G401 (cell line): Measurements from ENCODE around the gene GIT2. TPM values are rescaled to one million over a fixed set of nuclear protein-coding genes. Genes with fewer than 3 reads are reported as not detected.
"Not testable (repeated sequence)": the region's sequence is repeated elsewhere in the genome, so short reads cannot be mapped to it uniquely, and the experiment has no call there.

Experiments
- DNase-seq: peaks from one replicate; pipeline ENCODE4 v3.0.0-alpha.2; 2015; ENCODE audit warnings: low spot score
- in situ Hi-C: cut with HindIII; loops from 2 replicates; pipeline ENCODE4 v1.10.0; 2016; ENCODE audit warnings: low sequenced_read_pairs, mixed read lengths
- total RNA-seq: library from RNA; depleted of rRNA; stranded (reverse); fragments of >200 nt; shearing (Covaris generic); gene quantifications from 2 replicates; pipeline ENCODE4 v1.2.3, GENCODE V29; 2014

The GIT2 gene
- total RNA-seq, 1 experiment from 2014 or later = 21.1 TPM

DNA sequence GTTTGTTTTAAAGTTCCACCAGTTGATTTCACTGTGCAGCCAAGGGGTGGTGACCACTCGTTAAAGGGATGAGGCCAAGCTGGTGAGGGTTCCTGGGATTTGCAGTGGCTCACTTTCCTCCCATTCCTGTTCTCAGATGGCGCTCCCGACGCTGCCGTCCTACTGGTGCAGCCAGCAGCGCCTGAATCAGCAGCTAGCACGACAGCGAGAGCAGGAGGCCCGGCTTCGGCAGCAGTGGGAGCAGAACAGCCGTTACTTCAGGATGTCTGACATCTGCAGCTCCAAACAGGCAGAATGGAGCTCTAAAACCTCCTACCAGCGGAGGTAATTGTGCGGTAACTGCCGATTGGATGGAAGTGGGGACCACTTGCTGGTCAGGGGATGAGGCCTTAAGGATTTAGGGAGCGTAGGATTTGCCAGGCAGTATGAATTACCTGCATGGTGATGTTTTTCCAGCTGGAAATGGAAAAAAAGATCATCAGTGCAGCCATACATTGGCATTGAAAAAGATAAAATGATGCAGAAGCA lies 93.2 kb downstream of the GIT2 start:
- in situ Hi-C loops = no loop called here
- no peak for DNase-seq

DNA sequence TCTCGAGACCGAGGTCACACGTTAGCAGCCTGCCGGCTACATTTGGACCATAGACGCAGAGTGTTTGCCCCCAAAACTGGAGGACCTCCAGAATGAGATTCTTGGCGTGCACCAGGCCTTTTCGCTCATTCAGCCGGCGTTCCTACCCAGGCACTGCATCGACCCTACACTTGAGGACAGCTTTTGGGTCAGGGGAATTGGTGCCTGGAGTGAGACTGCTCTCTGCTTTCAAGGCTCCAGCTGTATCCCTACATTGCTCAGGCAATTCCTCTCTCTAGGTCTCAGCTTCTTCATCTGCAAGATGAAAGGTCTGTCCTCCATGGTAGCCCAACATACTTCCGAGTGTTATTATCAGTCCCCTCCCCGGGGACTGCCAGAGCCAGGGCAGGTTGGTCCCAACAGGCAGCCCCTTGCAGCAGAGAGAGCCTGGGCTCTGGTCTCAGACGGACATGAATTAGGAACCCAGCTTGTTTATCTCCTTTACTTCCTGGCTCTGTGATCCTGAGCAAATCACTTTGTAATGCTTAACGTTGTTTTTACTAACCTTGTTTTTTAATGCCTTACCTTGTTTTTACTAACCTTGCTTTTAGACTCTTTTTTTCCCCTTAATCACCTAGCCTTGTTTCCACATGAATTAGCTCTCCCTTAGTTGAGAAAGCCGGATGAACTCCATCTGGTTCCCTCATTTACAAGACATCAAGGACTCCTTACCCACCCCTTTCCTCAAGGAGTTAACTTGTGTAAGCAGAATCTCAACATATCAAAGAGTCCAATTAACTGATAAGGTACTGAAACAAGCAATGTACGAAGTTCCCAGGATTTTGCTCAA lies 95.2 kb downstream of the GIT2 start:
- DNase-seq = no peak
- in situ Hi-C loops = no loop called here

DNA sequence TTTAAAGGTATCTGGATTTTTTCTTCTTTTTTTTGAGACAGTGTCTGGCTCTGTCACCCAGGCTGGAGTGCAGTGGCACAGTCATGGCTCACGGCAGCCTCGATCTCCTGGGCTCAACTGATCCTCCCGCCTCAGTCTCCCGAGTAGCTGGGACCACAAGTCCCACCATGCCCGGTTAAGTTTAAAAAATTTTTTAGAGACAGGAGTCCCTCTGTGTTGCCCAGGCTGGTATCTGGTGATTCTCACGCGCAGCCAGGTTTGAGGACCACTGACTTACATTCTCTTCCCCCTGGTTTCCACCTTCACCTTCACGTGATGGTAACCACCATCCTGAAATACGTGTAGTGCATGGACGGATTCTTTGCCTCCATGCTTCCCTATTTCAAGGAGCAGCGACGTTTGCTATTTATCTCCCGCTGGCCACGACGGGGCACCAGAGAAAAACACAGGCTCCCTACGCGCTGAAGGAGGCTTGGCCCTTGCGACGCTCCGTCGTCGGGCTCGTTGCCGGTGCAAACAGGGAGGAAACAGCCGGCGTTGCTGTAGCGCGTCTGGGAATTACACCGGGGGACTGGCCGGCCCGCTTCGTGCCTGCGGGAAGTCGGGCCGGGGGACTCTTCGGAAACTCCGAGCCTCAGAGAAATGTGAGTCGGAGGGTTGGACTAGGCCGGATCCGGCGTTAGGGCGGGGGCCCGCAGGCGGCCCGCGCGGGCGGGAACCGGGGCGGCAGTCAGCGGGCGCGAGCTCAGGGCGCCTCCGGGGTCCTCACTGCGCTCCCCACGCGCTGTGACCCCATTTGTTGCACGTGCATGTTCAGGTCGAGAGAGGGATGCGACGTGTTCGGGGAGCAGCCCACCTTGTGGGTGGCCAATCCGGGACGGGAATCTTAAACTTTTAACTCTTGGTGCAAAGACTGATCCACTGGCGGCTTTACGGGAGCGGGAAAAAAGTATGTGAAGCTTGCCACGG lies 96.1 kb downstream of the GIT2 start, which contains the start of gene TCHP:
TCHP (plus strand) TSS at position 492 of the 969 bp plus-strand sequence. CDS start 2,753 bp downstream, outside the sequence.
- in situ Hi-C loops = no loop called here
- peak; percentile 85 for DNase-seq

DNA sequence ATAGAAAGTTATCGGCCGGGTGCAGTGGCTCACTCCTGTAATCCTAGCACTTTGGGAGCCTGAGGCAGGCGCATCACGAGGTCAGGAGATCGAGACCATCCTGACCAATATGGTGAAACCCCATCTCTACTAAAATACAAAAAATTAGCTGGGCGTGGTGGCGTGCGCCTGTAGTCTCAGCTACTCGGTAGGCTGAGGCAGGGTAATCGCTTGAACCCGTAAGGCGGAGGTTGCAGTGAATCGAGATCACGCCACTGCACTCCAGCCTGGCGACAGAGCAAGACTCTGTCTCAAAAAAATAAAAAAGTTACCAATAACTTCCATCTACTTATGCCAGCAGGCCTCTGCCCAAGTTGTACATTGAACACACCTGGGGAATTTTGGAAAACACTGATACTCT lies 96.8 kb downstream of the GIT2 start:
- DNase-seq, in situ Hi-C loops: not testable (repeated sequence)

DNA sequence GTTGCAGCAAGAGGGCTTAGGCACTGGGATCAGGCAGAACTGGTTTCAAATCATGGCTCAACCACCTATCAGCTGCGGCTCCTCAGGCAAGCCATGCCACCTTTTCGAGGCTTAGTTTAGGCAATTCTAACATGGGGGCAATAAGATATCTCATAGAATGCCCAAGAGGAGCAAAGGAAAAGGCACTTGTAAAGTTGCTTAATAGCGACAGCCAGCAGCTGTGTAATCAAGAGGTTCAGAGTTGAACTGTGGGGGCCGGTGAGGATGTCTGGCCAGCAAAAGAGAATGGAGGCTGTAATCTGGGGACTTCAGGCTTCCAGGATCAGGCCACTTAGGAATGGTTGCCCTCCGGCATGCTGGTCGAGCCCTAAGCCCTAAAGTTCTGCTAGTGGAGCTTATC lies 99.1 kb downstream of the GIT2 start:
- in situ Hi-C loops = no loop called here

DNA sequence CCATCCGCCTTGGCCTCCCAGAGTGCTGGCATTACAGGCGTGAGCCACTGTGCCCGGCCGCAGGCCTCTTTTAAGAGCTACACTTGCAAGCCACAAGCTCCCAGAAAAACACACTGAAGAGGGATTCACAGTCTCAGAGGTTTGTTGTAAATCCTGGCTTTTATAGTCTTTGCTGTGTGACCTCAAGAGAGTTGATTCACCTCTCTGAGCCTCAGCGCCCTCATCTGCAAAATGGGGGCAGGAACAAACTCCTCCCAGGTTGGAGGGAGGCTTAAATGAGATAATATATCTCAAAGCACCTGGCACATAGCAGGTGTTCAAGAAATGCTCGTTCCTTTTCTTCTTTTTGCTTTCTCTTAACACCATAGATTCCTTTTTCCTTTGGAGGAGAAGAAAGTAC lies 100.0 kb downstream of the GIT2 start:
- DNase-seq = no peak
- in situ Hi-C loops = no loop called here

More for the DNA sequence above, 99.1 kb downstream of the GIT2 start:
- no peak for DNase-seq

DNA sequence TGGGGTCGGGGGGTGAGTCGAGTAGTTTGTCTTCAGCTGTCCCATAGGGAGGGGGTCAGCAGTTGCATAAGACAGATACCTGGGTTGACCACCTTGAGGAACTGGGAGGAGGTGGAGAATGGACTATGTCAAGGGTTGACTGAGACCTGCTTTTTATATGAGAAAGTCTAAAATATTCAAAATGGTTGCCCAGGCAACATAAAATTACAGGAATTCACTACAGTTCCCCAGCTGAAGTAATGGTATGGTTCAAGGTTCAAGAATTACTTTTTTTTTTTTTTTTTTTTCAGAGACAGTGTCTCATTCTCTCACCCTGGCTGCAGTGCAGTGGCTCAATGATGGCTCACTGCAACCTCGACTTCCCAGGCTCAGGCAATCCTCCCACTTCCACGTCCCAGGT lies 101.2 kb downstream of the GIT2 start:
- in situ Hi-C loops = no loop called here
- no peak for DNase-seq

DNA sequence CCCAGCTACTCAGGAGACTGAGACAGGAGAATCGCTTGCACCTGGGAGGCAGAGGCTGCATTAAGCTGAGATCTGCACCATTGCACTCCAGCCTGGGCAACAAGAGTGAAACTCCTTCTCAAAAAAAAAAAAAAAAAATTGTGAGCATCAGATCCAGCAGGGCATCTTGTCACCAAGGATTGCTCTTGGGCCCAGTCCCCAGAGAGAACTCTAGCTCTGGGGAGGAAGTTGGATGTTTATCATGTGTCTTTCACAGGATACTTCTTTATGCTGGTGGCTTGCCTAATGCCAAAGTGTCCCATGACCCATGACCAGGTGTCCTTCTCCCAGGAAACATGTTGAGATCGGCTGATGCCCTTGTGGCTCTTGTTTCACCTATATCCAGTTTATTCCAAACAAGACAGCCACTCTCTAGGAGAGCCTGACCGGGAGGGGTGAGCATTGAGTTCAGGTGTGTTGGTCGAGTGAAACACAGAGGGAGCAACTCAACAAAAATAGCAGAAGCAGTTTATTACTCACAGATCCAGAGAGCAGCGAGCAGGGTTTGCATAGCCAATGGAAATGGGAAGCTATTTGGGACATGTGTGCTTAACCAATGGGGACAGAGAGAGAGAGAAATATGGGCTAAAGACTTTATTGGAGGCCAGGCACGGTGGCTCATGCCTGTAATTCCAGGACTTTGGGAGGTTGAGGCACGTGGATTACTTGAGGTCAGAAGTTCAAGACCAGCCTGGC lies 102.7 kb downstream of the GIT2 start:
- in situ Hi-C loops = no loop called here
- DNase-seq = no peak

DNA sequence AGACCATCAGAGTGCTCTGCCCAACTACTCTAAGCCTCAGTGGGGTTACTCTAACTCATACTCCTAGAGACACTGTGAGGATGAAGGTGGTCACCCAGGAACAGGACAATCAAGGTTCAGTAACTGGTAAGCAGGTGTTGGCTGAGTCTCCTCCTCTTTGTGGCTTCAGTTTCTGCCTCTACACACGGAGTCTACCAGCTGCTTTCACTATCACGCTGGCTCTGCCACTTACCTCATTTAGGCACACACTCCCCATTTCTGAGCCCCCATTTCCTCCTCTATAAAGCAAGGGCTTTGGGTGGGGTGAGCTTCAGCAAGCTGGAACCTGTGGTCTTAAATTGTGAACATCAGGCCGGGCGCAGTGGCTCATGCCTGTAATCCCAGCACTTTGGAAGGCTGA lies 103.4 kb downstream of the GIT2 start:
- no peak for DNase-seq
- in situ Hi-C loops = no loop called here

DNA sequence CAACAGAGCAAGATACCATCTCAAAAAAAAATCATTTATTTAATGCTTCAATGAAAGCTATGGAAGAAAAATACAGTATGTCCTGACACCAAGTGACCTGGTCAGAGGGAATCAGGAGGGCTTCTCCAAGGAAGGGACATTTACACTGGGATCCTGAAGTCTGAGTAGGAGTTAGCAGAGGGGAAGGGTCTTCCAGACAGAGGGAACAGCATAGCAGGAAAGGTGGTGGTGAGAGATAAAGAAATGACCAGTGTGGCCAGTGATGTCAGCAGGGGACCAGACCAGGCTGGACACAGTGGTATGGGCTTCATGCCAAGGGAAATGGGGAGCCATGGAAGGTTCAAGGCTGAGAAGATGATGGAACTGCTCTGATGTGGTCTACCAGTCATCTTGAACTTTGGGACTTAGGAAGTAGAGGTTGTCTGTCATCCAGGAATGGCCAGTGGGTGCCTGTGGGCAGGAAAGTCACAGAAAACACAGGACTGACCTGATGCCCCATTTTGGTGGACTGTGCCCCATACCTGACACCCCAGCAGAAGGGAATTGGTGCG lies 103.9 kb downstream of the GIT2 start:
- in situ Hi-C loops = no loop called here
- DNase-seq = no peak

DNA sequence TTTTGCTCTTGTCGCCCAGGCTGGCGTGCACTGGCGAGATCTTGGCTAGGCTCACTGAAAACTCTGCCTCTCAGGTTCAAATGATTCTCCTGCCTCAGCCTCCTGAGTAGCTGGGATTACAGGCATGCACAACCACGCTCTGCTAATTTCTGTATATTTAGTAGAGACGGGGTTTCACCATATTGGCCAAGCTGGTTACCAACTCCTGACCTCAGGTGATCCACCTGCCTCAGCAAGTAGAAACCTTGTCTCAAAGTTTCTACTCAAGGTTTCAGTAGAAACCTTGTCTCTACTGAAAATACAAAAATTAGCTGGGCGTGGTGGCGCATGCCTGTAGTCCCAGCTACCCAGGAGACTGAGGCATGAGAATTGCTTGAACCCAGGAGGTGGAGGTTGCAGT lies 104.4 kb downstream of the GIT2 start:
- DNase-seq = not testable (repeated sequence)

DNA sequence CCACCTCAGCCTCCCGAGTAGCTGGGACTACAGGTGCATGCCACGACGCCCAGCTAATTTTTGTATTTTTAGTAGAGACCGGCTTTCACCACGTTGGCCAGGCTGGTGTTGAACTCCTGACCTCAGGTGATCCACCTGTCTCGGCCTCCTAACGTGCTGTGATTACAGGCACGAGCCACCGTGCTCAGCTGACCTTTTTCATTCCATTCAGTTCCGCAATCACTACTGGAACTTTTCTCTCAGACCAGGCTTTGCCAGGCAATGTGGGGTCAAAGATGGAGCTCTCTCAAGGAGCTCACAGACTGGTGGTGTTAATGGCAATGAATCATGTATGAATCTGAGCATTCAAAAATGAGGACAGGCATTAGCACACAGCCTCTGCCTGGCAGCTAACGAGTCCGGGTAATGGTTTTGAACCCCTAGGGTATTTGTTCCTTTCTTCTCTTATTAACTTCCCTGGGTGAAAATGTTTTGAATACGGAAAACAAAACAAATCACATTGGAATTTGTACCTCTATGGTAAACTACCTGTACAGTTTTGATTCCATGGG lies 105.5 kb downstream of the GIT2 start:
- in situ Hi-C loops = no loop called here
- DNase-seq = no peak

More for the DNA sequence above, 104.4 kb downstream of the GIT2 start:
- in situ Hi-C loops = not testable (repeated sequence)

DNA sequence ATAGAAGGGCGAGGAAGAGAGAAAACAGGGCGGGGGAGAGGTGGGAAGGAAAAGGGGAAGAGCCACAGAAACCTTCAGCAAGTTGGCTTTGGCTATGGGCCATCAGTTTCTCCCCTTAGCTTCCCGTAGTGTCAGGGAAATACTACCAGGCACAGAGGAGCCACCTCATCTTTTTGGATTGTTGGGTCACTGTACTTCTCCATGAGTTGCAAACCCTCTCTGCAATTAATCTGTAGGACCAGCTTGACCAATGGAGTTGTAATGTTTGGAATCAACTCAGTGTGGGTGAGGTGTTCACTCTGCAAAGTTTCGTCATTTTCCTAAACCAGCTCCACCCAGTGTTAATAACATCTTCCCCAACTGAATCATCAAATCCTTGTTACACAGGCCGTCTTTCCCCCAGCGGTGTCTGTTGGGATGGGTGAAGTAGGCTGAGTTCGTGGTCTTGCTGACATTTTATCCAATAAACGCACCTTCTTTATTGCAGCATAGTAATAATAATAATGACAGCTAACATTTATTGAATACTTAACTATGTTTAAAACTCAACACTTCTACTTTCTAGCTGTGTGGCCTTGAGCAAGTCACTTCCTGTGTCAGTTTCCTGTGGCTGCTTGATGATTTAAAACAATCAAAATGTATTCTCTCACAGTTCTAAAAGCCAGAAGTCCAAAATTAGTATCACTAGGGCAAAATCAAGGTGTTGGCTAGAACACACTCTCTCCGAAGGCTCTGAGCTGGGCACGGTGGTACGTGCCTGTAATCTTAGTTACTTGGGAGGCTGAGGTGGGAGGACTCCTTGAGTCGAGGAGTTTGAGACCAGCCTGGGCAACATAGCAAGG lies 107.8 kb downstream of the GIT2 start:
- in situ Hi-C loops = no loop called here
- DNase-seq = no peak

DNA sequence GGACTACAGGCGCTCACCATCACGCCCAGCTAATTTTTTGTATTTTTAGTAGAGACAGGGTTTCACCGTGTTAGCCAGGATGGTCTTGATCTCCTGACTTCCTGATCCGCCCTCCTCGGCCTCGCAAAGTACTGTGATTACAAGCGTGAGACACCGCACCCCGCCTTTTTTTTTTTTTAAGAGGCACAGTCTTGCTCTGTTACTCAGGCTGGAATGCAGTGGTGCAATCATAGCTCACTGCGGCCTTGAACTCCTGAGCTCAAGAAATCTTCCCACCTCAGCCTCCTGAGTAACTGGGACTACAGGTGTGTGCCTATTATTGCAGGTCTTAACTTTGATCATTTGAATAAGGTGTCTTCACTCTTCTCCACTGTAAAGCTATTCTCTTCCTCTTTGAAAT lies 110.6 kb downstream of the GIT2 start:
- in situ Hi-C loops = no loop called here
- DNase-seq = no peak

DNA sequence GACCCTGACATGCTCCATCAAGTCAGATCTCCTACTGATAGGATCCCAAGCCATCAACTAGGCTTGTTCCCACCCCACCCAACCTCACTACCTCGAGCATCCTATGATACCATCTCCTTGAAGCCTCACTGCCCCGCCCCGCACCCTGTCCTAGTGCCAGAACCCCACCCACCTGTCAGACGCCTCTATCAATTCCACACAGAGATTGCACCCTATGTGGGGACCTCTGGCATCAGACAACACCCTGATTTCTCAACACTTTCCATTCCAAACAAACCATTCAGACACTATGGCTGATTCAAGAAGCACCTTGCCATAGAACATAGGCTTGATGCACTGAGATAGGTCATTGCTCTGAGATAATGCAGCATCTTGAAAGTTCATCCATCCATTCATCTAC lies 112.7 kb downstream of the GIT2 start:
- no peak for DNase-seq
- in situ Hi-C loops = no loop called here

DNA sequence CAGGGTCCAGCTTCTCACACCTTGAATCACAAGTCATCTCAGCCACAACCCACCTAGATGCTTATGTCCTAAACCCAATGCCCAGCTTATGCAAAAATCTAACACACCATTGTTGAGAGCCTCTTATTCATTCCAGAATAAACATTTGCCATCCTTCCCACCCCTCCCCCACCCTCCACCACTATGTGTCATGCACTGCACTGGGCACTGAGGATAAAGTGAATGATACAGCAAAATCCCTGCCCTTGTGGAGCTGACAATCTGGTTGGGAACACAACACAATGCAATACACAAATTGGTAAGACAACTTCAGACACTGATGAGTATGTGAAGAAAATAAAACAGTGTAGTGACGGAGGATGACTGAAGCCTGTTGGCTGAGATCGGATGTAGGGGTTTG lies 114.4 kb downstream of the GIT2 start:
- in situ Hi-C loops = no loop called here
- DNase-seq = no peak

DNA sequence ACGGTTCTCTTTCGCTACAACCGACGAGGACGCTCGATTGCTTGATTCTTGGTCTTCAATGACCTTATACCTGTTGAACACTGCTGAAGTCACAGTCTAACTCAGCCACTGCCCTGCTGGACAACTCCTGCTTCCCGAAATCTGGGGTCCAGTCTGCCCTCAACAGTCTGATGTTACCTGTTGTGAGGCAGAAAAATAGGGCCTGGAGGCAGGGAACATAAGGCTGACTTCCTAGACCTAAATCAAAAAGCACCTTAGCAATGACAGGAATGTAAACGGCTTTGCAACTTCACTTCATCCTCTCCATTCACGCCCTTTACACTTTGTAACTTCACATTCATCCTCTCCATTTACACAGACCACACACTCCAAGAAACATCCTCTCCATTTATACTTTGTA lies 115.2 kb downstream of the GIT2 start:
- in situ Hi-C loops = no loop called here
- DNase-seq = no peak
